ENCODE data around the gene TIPRL.
A peak's percentile ranks its signal among the peaks of the same experiment; 100 is the strongest.

GRCh38 chr1:168224991-168225390 is 46.2 kb downstream of the TIPRL start:
- TF ChIP-seq ATF6 (CRISPR knock-in tag; IDR thresholded peaks at IDR 0.05) (no peak), RAD51 (IDR thresholded peaks at IDR 0.05; ENCODE audit: borderline replicate concordance, low read depth) (no peak), BACH1 (tag; IDR thresholded peaks at IDR 0.05) (peak; percentile 11; the same call in 1 of the 2 replicates)
